Pancreas (tissue), 10 donors: ENCODE data around the gene SLK. TPM values are rescaled to one million over a fixed set of nuclear protein-coding genes. Genes with fewer than 3 reads are reported as not detected.

ENCODE experiments used
- ATAC-seq, 4 donors: fragments of 200-7000 bp; cut with Tn5 transposase; one replicate each; pipeline versions ENCODE4 v1.8.0 to v1.9.1; 2020; ENCODE audit warnings: mild to moderate bottlenecking in 4 of 4, moderate library complexity in 4 of 4
- DNase-seq, 6 donors: peaks; one replicate each; pipeline ENCODE4 v3.0.0-alpha.2; 2020
- FAIRE-seq: peaks from 2 replicates; lab custom pipeline; 2012; peaks lifted over from hg19 to GRCh38; lab: Jason Lieb, UNC
- H3K27ac ChIP-seq, 4 donors: fragments of 200-600 bp; sonication (generic); 1 replicate in 3 of 4; 2 replicates in 1 of 4; pipeline versions ENCODE4 v1.5.0 to v1.8.0; 2020
- H3K27me3 ChIP-seq, 4 donors: fragments of 200-600 bp; one replicate each; pipeline ENCODE4 v1.8.0; 2021
- H3K36me3 ChIP-seq, 3 donors: fragments of 200-600 bp; sonication (generic) in 1 of 3; one replicate each; pipeline versions ENCODE4 v1.5.0 to v1.8.0; 2020 to 2021
- H3K4me1 ChIP-seq, 3 donors: fragments of 200-600 bp; one replicate each; pipeline ENCODE4 v1.8.0; 2021
- H3K4me3 ChIP-seq, 4 donors: fragments of 200-600 bp; sonication (generic) in 2 of 4; one replicate each; pipeline versions ENCODE4 v1.5.0 to v1.8.0; 2020 to 2021
- H3K9me3 ChIP-seq, 4 donors: fragments of 200-600 bp; one replicate each; pipeline ENCODE4 v1.8.0; 2021
- CTCF ChIP-seq, 4 donors: fragments of 200-600 bp; sonication (generic) in 3 of 4; IDR thresholded peaks; one replicate each; pipeline versions ENCODE4 v1.5.0 to v1.8.0; 2021; ENCODE audit warnings: antibody characterized with exemption in 4 of 4
- WGBS, 2 donors: extraction: QIAGEN DNeasy Blood & Tissue Kit; methylation state at CpG; one replicate each; pipeline ENCODE4 v1.1.7; 2013; 5-methylcytosine and 5-hydroxymethylcytosine counted together
- intact Hi-C, 3 donors: fragments of 100-400 bp; cut with DNase I; formaldehyde crosslinking; loops; one replicate each; pipeline versions ENCODE4 v1.11.1 to v1.14.2; 2022
- polyA plus RNA-seq, 2 donors: library from polyadenylated mRNA; stranded (reverse); fragments of 200-250 nt; gene quantifications; one replicate each; pipeline ENCODE4 v1.2.3, GENCODE V29; 2013
- total RNA-seq, 6 donors: library from RNA; stranded (reverse); fragmentation: NEBNext Ultra II Directional in 4 of 6; extraction: Animal tissue kit (Norgen Biotek cat#: 25700) in 4 of 6; gene quantifications; one replicate each; pipeline versions ENCODE4 v1.2.1 to v1.2.4, GENCODE V29; 2021 to 2023
- donor health status: healthy with polysubstance abuse.
- donor health status: DM: no; HTN: no; CAD: no; lungs with moderate emphysema.
- donor health status: DM: no; HTN: no; CAD: no.
- donor health status: control.
- donor health status: control.
- donor health status: Bipolar disorder and iron deficiency.
- donor health status: DM: yes; HTN: yes; CAD: no.
- donor health status: DM: no; HTN: no; CAD: no.
- donor health status: DM: no; HTN: no; CAD: no.
- donor health status: DM: yes; HTN: yes; CAD: no.

The SLK gene
- total and polyA plus RNA-seq, 8 donors = 6.0 to 20.1 (median 13.4) TPM

DNA sequence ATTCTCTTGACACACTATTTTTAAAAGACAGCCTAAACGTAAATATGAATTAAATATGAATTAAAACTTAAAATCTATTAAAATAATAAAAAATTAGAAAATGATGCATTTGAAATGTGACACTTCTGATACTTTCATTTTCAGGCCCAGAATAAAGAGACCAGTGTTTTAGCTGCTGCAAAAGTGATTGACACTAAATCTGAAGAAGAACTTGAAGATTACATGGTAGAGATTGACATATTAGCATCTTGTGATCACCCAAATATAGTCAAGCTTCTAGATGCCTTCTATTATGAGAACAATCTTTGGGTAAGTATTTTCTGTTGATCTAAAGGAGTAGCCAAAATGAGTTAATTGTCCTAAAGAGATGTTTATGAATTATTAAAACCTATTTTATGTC is 23.6 kb downstream of the SLK start:
- H3K4me3 ChIP-seq = no peak overlapping the region
- H3K27ac ChIP-seq = no peak overlapping the region
- TF ChIP-seq CTCF (IDR thresholded peaks at IDR 0.05) = no peak
- peaks cover 0 to 9% (median 0%) of the 10 kb centered on the region in 3 donors for H3K4me1 ChIP-seq
- DNase-seq (no peak), ATAC-seq (no peak), FAIRE-seq (no peak)
- no peaks in the 10 kb centered on the region for H3K27me3 ChIP-seq
- no peaks in the 10 kb centered on the region for H3K9me3 ChIP-seq
- H3K36me3 ChIP-seq = peaks cover 0 to 6% (median 0%) of the 10 kb centered on the region in 3 donors
- intact Hi-C loops = no loop called here
- 50 to 58% methylated on average over 1 of the region's 1 CpG for WGBS, 2 donors

- Histone ChIP-seq H3K4me3 (no peak overlapping the region), H3K9me3 (no peaks in the 10 kb centered on the region), H3K27ac (no peak overlapping the region), H3K36me3 (peaks cover 0 to 6% (median 0%) of the 10 kb centered on the region in 3 donors), H3K4me1 (peaks cover 0 to 9% (median 0%) of the 10 kb centered on the region in 3 donors), H3K27me3 (no peaks in the 10 kb centered on the region)
- intact Hi-C loops = no loop called here
- TF ChIP-seq CTCF (IDR thresholded peaks at IDR 0.05) = no peak
- ATAC-seq = no peak
- DNase-seq = no peak
- FAIRE-seq = no peak
- 50 to 52% methylated on average over 3 of the region's 3 CpGs for WGBS, 2 donors
Measured at GRCh38 chr10:103991393-103992128, 24.6 kb downstream of the SLK start.

GRCh38 chr10:103995134-103995533 is 28.2 kb downstream of the SLK start:
- H3K27me3 ChIP-seq = no peaks in the 10 kb centered on the region
- ATAC-seq = no peak
- peaks cover 0 to 18% (median 0%) of the 10 kb centered on the region in 3 donors for H3K36me3 ChIP-seq
- H3K27ac ChIP-seq = no peak overlapping the region
- intact Hi-C loops = no loop called here
- no peak for FAIRE-seq
- H3K4me1 ChIP-seq = peaks cover 0 to 9% (median 0%) of the 10 kb centered on the region in 3 donors
- H3K4me3 ChIP-seq = no peak overlapping the region
- no peak for DNase-seq
- no peaks in the 10 kb centered on the region for H3K9me3 ChIP-seq
- TF ChIP-seq CTCF (IDR thresholded peaks at IDR 0.05) = no peak
- WGBS, 2 donors = 91 to 93% methylated on average over 1 of the region's 1 CpG

GRCh38 chr10:103998805-103999204 is 31.9 kb downstream of the SLK start:
- ATAC-seq (no peak), FAIRE-seq (no peak), DNase-seq (no peak)
- intact Hi-C loops = no loop called here
- no peak for TF ChIP-seq CTCF (IDR thresholded peaks at IDR 0.05)
- H3K9me3 ChIP-seq = no peaks in the 10 kb centered on the region
- no peak overlapping the region for H3K4me3 ChIP-seq
- 93 to 95% methylated on average over 2 of the region's 2 CpGs for WGBS, 2 donors
- H3K36me3 ChIP-seq = peaks cover 0 to 43% (median 13%) of the 10 kb centered on the region in 3 donors
- no peaks in the 10 kb centered on the region for H3K27me3 ChIP-seq
- no peaks in the 10 kb centered on the region for H3K4me1 ChIP-seq
- no peak overlapping the region for H3K27ac ChIP-seq

DNA sequence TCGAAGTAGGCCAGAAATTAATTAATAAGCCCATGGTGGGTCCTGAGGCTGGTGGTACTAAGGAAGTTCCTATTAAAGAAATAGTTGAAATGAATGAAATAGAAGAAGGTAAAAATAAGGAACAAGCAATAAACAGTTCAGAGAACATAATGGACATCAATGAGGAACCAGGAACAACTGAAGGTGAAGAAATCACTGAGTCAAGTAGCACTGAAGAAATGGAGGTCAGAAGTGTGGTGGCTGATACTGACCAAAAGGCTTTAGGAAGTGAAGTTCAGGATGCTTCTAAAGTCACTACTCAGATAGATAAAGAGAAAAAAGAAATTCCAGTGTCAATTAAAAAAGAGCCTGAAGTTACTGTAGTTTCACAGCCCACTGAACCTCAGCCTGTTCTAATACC is 36.0 kb downstream of the SLK start:
- Histone ChIP-seq H3K9me3 (no peaks in the 10 kb centered on the region), H3K27me3 (no peaks in the 10 kb centered on the region), H3K27ac (no peak overlapping the region), H3K4me1 (no peaks in the 10 kb centered on the region), H3K36me3 (peaks cover 0 to 51% (median 13%) of the 10 kb centered on the region in 3 donors), H3K4me3 (no peak overlapping the region)
- intact Hi-C loops = no loop called here
- TF ChIP-seq CTCF (IDR thresholded peaks at IDR 0.05) = no peak
- FAIRE-seq (no peak), ATAC-seq (no peak), DNase-seq (no peak)
- WGBS, 2 donors = 93 to 100% methylated on average over 1 of the region's 1 CpG
